GM21390 (cell line): ENCODE data around the gene E2F1.

Experiments
- ATAC-seq: cut with Tn5 transposase; IDR thresholded peaks from one replicate; pipeline ENCODE4 v1.9.1; 2021; ENCODE audit not compliant: unreplicated experiment

E2F1 gene, protein sequence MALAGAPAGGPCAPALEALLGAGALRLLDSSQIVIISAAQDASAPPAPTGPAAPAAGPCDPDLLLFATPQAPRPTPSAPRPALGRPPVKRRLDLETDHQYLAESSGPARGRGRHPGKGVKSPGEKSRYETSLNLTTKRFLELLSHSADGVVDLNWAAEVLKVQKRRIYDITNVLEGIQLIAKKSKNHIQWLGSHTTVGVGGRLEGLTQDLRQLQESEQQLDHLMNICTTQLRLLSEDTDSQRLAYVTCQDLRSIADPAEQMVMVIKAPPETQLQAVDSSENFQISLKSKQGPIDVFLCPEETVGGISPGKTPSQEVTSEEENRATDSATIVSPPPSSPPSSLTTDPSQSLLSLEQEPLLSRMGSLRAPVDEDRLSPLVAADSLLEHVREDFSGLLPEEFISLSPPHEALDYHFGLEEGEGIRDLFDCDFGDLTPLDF

DNA sequence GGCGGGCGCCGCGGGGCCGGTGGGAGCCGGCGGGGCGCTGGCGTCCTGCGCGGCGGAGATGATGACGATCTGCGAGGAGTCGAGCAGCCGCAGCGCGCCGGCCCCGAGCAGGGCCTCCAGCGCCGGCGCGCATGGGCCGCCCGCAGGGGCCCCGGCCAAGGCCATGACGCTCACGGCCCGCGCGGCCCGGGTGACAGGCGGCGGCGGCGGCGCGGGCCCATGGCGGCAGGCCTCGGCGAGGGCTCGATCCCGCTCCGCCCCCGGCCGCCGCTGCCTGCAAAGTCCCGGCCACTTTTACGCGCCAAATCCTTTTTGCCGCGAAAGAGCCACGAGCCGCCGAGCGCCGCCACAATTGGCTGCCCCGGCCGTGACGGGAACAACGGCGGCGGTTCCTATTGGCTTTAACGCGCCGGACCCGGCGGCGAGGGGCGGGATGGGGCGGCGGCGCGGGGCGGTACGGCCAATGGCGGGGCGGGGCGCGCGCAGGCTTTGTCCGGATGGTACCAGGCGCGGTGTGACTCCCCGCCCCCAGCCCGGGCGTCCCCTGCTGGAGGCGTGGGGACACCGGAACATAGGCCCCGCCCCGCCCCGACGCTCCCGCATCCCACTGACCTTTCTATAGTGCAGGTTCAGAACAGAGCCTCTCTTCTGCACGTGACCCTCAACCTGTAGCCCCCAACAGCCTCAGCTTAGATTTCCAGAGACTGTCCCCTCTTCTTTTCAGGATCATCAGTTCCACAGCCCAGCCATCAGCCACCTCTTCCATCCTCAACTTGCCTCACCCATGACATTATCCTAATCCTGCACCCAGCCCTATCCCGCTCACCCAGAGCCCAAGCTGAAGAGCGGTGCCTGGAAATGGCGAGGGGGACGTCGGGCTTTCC is at the start of gene E2F1:
Gene E2F1 (minus strand): TSS at position 286 of the 884 bp plus-strand sequence. CDS start 121 bp downstream, at position 165.
- ATAC-seq = peak; percentile 75

GRCh38 chr20:33733654-33734576 is 47.7 kb upstream of the E2F1 start:
- ATAC-seq = no peak

GRCh38 chr20:33732166-33732970 is 46.2 kb upstream of the E2F1 start:
- ATAC-seq = peak; percentile 51

DNA sequence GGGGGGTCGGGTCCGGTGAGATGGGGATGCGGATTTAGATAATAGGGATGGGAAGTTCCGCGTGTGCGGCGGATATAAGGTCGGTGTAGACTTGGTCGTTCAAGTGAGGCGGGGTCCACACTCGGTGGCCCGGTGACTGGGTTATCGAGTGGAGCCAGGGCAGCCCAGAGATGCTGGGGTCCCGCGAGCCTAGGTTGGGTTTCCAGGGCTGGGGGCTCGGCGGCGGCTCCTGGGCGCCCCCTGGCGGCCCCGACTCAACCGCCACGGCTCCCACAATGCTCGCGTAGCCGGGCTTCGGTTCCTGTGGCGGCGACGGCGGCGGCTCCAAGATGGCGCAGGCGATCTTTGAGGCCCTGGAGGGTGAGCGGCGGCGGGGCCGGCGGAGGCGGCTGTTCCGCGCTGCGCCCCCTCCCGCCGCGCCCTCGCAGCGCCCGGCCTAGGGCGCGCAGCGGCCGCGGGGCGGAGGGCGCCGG is 45.5 kb upstream of the E2F1 start, which contains the start of gene ZNF341:
Gene ZNF341 (plus strand): TSS at position 304 of the 473 bp plus-strand sequence. CDS start 26 bp downstream, at position 330.
- peak; percentile 83 for ATAC-seq

DNA sequence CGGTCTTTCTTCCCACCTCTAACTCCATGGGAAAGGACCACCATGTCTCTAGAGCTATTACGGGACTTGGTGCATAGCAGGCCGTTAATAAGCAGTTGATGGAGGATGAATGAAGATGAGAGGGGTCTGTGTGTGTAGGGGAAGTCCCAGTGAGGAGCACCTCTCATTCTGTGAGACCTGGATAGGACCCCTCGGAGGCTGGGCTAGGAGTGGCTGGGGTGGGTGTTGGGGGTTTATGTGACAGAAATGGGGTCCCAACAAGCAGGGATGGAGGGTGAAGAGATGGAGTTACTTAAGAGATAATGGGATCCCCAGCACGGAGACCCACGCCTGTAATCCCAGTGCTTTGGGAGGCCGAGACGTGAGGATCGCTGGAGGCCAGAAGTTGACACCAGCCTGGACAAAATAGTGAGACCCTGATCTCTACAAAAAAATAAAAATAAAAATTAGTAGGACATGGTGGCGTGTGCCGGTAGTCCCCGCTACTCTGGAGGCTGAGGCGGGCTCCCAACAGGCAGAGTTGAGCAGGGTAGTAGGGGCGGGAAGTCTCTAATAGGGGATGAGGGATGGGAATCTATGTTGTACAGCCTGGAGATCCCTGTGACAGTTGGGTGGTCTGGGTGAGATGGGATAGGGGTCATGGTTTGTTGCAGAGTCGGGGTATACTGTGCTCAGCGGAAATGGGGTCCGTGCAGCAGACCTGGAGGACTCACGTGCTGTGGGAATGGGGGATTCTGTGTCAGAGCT is 44.9 kb upstream of the E2F1 start:
- no peak for ATAC-seq

GRCh38 chr20:33729101-33729500 is 42.9 kb upstream of the E2F1 start:
- ATAC-seq = no peak

DNA sequence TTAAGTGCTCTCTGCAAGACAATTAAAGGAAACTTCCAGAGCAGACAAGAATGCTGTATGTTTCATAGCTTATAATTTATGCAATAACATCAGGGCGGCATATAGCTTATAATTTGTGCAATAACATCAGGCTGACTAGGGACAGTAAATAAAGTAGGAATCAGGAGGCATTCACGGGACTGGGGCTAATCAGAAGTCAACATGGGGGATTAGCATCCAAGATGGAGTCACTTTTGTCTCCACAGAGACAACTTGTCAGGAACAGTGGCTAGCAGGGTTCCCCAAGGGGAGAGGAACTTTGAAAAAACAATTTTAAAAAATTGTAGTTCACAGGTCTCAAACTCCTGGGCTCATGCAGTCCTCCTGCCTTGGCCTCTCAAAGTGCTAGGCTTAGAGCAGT is 42.3 kb upstream of the E2F1 start:
- ATAC-seq = no peak

- no peak for ATAC-seq
Measured at GRCh38 chr20:33727806-33728205, 41.6 kb upstream of the E2F1 start.

DNA sequence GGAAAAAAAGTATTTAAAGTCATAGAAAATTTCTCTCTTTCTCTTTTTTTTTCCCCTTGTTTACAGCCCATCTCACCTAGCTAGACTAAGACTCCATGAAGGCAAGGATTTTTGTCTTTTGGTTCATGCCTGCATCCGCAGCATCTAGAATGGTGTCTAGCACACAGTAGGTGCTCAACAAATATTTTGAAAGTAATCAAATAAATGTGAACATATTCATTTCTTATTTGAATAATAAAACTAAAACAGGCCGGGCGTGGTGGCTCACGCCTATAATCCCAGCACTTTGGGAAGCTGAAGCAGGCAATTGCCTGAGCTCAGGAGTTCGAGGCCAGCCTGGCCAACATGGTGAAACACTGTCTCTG is 40.9 kb upstream of the E2F1 start:
- ATAC-seq = no peak

DNA sequence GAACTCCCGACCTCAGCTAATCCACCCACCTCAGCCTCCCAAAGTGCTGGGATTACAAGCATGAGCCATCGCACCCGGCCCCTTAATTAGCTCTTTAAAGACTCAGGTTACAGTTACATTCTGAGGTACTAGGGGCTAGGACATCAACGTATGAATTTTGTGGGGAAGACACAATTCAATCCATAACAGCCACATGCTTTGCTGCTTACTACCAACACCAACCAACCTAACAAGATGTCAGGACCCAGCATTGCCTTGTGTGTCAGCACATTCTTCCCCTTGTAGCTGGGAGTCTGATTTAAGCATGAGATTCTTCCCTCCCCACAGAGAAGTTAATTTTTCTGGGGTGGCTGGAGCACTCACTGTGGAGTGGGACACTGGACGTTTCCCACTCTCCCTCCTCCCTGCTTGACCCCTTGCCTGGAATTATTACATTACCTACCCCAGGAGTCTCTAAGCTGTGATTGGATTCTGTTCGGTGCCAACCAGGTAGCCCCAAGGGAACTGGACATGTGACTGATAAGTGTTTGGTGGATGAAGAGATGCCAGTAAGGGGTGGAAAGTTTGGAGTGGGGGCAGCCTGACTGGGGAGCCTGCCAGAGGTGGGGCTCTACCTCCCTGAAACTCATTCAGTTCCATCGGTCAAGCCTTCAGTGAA is 39.6 kb upstream of the E2F1 start:
- ATAC-seq = no peak

DNA sequence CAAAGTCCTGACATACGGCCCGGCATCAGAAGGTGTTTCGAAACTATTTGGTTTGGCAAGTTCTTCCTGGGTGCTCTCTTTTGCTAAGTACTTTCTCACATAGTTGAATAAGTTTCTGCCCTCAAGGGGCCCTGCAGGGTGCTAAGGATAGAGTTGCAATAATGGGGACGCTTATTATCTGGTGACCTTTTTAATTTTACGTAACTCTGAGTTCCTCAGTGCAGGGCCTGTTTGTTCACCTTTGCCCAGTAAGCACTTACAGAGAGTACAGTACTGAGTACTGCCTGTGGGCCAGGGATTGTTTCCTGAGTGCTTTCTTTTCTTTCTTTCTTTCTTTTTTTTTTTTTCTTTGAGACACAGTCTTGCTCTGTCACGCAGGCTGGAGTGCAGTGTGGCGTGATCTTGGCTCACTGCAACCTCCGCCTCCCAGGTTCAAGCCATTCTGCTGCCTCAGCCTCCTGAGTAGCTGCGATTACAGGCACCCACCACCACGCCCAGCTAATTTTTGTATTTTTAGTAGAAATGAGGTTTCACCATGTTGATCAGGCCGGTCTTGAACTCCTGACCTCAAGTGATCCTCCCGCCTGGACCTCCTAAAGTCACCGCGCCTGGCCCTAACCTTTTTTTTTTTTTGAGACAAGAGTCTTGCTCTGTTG is 38.4 kb upstream of the E2F1 start:
- no peak for ATAC-seq

DNA sequence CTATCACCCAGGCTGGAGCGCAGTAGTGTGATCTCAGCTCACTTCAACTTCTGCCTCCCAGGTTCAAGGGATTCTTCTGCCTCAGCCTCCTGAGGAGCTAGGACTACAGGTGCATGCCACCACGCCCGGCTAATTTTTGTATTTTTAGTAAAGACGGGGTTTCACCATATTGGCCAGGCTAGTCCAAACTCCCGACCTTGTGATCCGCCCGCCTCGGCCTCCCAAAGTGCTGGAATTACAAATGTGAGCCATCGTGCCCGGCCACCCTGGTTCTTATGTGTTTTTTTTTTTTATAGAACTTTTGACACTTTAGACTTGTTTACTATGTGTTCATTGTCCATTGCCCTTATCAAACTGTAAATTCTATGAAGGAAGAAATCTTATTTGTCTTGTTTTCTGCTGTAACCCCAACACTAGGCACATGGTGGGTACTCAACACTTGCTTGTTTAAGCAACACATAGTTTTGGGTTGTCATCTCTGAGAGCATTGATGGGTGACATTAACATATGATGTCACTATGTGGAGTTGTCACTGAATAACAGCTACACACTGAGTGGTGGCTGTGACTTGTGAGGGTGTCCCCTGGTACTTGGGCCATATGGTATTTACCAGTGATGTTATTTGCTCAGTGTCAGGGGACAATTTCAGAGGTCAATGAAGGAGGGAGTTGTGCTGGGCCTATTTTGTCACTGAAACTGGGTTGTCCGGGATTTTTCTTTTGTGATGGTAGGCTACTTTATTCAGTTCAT is 35.4 kb upstream of the E2F1 start:
- no peak for ATAC-seq

DNA sequence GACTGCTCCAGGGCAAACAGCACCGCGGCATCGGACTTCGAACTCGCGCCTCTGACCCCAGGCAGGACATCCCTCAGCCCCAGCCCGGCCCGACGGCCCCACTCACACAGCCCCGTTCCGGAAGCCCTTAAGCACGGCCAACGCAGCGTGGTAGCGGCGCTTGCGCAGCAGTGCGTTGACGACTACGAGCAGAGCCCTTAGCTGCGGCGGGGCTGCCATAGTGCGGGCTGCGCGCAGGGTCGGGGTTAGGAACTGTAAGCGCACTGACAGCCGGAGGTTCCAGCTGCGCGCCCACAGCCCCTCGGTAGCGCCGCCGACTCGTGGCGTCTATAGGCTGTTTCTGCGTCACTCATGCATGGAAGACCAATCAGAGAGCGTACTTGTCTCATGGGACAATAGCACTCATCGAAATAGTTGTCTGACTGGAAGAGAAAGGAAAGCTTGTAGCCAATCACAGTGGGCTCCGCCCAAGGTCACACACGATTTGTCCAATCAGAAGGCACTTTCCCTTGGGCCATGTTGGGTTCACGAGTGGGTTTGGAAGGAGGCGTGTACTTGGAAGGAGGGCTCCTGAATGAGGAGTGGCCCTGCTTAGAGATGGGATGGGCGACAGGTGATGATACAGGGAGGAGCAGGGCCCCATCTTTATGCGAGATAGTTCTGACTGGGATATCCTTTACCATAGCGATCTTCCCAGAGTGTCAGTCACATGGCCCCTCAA is 34.0 kb upstream of the E2F1 start, which contains the start of gene PXMP4:
Gene PXMP4 (minus strand): TSS at position 322 of the 721 bp plus-strand sequence. CDS start 103 bp downstream, at position 219.
- peak; percentile 96 for ATAC-seq

DNA sequence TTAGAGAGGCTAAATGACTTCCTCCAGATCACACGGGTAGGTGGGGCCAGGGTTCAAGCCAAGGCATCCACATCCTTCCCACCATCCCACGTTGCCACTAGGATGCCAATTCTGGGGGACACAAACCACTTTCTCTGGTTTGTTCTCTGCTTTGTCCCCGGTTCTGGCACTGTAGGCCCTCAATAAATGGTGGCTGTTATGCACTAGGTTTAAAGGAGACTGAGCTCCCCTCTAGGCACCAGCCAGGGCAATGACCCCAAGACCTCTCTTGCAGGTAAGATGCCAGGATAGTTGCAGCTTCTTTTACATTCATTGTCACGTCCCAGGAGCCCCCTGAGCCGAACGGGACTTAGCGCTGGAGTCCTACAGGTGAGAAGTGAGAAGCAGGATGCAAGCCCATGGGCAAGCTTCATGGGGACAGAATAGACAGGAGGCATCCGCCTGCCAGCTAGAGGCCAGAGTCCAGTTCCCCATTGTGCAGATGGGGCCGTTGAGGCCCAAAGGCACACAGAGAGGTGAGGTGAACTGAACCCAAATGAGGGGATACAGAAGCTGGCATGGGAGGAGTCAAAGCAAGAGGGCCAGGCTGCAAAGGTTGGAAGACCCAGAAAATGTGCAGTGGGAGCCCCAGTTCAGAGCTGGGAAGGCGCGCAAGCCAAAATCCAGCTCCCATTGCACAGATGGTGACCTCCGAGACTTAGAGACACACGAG is 33.2 kb upstream of the E2F1 start:
- ATAC-seq = no peak

DNA sequence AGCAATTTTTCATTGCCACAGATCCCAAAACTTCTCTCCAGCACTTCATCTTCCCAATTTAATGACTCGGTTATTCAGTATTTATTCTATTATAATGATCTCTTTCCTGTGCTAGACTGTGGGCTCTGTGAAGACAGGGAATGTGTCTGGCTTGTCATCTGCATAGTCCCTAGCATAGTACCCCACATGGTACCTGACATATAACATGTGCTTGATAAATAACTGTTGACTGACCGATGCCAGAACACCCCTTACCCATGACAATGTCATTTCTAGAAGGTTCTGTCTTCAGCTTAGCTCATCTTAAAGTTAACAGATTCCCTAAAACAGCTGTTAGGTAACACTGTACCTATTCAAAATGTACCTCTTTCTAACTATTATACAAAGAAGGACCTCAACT is 30.3 kb upstream of the E2F1 start:
- no peak for ATAC-seq

- no peak for ATAC-seq
Measured at GRCh38 chr20:33713865-33714367, 27.7 kb upstream of the E2F1 start.
